ENCODE measurements around the gene HLF.

Gene HLF

GRCh38 chr17:55264645-55265298, at the start of gene HLF:
HLF (plus strand) TSS chr17:55264960; CDS start chr17:55265485, 525 bp downstream.
- no peak for DNase-seq (ENCODE audit: low read depth, low spot score)

GRCh38 chr17:55215711-55216110, 49.0 kb upstream of the HLF start:
- no peak for DNase-seq (ENCODE audit: low read depth, low spot score)

- no peak for DNase-seq (ENCODE audit: low read depth, low spot score)
Measured at GRCh38 chr17:55216888-55217287, 47.9 kb upstream of the HLF start.

GRCh38 chr17:55219459-55219858, 45.3 kb upstream of the HLF start:
- DNase-seq (ENCODE audit: low read depth, low spot score), result no peak

- no peak for DNase-seq (ENCODE audit: low read depth, low spot score)
Measured at GRCh38 chr17:55219934-55220333, 44.8 kb upstream of the HLF start.

GRCh38 chr17:55223524-55223923, 41.2 kb upstream of the HLF start:
- no peak for DNase-seq (ENCODE audit: low read depth, low spot score)

- no peak for DNase-seq (ENCODE audit: low read depth, low spot score)
Measured at GRCh38 chr17:55224746-55225145, 40.0 kb upstream of the HLF start.

- DNase-seq (ENCODE audit: low read depth, low spot score), result no peak
Measured at GRCh38 chr17:55225237-55225636, 39.5 kb upstream of the HLF start.

GRCh38 chr17:55228683-55229192, 36.0 kb upstream of the HLF start:
- DNase-seq (ENCODE audit: low read depth, low spot score), result no peak

- no peak for DNase-seq (ENCODE audit: low read depth, low spot score)
Measured at GRCh38 chr17:55229276-55229675, 35.5 kb upstream of the HLF start.

- DNase-seq (ENCODE audit: low read depth, low spot score), result no peak
Measured at GRCh38 chr17:55230716-55231115, 34.0 kb upstream of the HLF start.

- DNase-seq (ENCODE audit: low read depth, low spot score), result no peak
Measured at GRCh38 chr17:55233840-55234239, 30.9 kb upstream of the HLF start.

- DNase-seq (ENCODE audit: low read depth, low spot score), result no peak
Measured at GRCh38 chr17:55236316-55236715, 28.4 kb upstream of the HLF start.

- DNase-seq (ENCODE audit: low read depth, low spot score), result no peak
Measured at GRCh38 chr17:55237268-55237667, 27.5 kb upstream of the HLF start.

- DNase-seq (ENCODE audit: low read depth, low spot score), result peak; percentile 3
Measured at GRCh38 chr17:55237841-55238178, 26.9 kb upstream of the HLF start.

GRCh38 chr17:55238179-55238930, 26.4 kb upstream of the HLF start:
- peak; percentile 61 for DNase-seq (ENCODE audit: low read depth, low spot score)

GRCh38 chr17:55238931-55239297, 25.8 kb upstream of the HLF start:
- no peak for DNase-seq (ENCODE audit: low read depth, low spot score)

- DNase-seq (ENCODE audit: low read depth, low spot score), result no peak
Measured at GRCh38 chr17:55241097-55241496, 23.7 kb upstream of the HLF start.

- DNase-seq (ENCODE audit: low read depth, low spot score), result no peak
Measured at GRCh38 chr17:55242476-55242875, 22.3 kb upstream of the HLF start.

GRCh38 chr17:55245986-55246385, 18.8 kb upstream of the HLF start:
- no peak for DNase-seq (ENCODE audit: low read depth, low spot score)

- no peak for DNase-seq (ENCODE audit: low read depth, low spot score)
Measured at GRCh38 chr17:55246583-55246982, 18.2 kb upstream of the HLF start.

GRCh38 chr17:55248077-55248476, 16.7 kb upstream of the HLF start:
- DNase-seq (ENCODE audit: low read depth, low spot score), result no peak

GRCh38 chr17:55249861-55250260, 14.9 kb upstream of the HLF start:
- DNase-seq (ENCODE audit: low read depth, low spot score), result no peak
